ENCODE data around the gene PACRG.

PACRG gene

DNA sequence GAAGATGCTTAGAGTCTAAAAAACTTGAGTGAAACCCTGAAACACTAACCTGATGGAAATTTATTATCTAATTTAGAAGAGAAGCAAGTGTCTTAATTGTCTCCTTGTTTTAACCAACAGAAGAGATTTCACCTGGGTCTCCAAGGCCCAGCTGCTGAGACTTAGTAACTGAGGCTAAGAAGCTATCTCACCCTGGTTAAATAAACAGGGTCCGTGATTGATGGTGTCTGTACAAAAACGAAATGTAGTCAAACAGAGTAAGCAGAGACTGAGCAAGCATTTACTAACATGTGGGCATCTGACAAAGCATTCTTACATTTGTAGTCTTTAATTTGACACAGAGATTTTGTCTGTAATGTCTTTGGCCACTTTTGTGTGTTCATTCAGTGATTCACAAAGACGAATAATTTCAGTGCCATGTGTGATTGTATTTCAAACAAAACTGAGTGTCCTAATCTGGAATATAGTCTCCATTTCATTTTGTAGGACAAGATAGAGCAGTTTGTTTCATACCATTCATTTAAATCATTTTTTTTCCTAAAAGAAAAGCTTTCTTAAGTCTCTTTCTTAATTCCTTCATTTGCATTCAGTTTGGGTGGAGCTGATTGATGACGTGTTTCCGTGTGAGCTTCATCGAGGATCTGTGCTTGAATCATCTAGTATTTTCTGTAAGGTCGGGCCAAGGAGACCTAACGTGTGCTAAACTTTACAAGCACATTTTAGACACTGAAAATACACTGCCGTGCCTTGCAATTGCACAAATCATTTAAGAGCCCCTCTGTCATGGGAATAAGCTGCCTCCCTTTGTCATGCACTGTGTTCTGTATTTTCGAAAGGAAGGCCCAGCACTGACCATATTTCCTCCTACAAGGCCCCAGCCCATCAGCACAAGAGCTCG lies 516.2 kb downstream of the PACRG start:
- Histone ChIP-seq H3K27ac (ENCODE audit: low read length, poor library complexity, severe bottlenecking) (no peak overlapping the region), H3K23ac (ENCODE audit: low read length in 2 of 2) (no peak overlapping the region), H3K79me1 (replicated peaks; ENCODE audit: low read length, poor library complexity, severe bottlenecking) (no peaks in the 10 kb centered on the region), H3K9me3 (ENCODE audit: control insufficient read depth, low read length) (no peaks in the 10 kb centered on the region), H3K4me1 (ENCODE audit: control insufficient read depth, insufficient read depth, low read depth, low read length) (no peaks in the 10 kb centered on the region), H3K27me3 (ENCODE audit: control insufficient read depth in 1 of 2, insufficient read depth in 1 of 2, low read length in 2 of 2) (no peaks in the 10 kb centered on the region), H3K14ac (ENCODE audit: low read length in 2 of 2) (no peak overlapping the region), H2AFZ (ENCODE audit: low read depth, low read length) (no peak overlapping the region), H3K4ac (ENCODE audit: low read depth in 1 of 2, low read length in 2 of 2) (no peak overlapping the region), H4K91ac (ENCODE audit: low read length) (no peak overlapping the region), H2BK120ac (ENCODE audit: low read depth, low read length) (no peak overlapping the region), H2AK5ac (ENCODE audit: low read length, severe bottlenecking) (no peak overlapping the region), H2BK12ac (ENCODE audit: low read length in 2 of 2) (no peak overlapping the region), H2BK15ac (ENCODE audit: low read depth, poor library complexity, severe bottlenecking) (no peak overlapping the region), H3K4me2 (ENCODE audit: low read length, poor library complexity, severe bottlenecking) (no peak overlapping the region), H2BK5ac (ENCODE audit: low read depth, low read length, poor library complexity, severe bottlenecking) (no peak overlapping the region), H4K8ac (ENCODE audit: low read length) (no peak overlapping the region), H3K4me3 (ENCODE audit: insufficient read depth in 1 of 2, low read depth in 1 of 2, low read length in 2 of 2) (no peak overlapping the region), H3K36me3 (ENCODE audit: control insufficient read depth in 1 of 2, insufficient read depth in 2 of 2, low read depth in 1 of 2, low read length in 2 of 2) (no peaks in the 10 kb centered on the region), H3K18ac (ENCODE audit: low read depth in 1 of 2, low read length in 2 of 2) (no peak overlapping the region), H3K9ac (ENCODE audit: low read length) (peak overlapping the region; percentile 29)
- 73% methylated on average over 11 of the region's 11 CpGs for WGBS
- DNase-seq, result no peak

DNA sequence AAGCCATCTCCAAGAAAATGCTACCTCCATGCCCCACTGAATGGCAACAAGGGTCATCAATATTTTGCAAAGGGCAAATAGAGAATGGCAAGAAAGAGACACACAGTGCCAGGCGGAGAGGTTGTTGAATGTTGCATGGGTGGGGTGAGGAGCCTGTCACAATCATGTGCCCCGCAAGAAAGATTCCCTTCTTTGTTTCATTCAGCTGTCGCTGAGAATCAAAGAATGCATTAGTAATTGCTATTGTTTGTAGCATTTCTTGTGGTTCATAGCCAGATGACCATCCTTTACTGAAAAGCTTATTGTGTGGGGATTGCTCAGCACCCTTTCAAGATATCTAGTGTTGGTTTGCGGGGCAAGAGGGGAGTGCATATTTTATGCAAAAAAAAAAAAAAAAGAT lies 520.3 kb downstream of the PACRG start:
- Histone ChIP-seq H3K9ac (ENCODE audit: low read length) (no peak overlapping the region), H3K4me2 (ENCODE audit: low read length, poor library complexity, severe bottlenecking) (no peak overlapping the region), H3K27ac (ENCODE audit: low read length, poor library complexity, severe bottlenecking) (no peak overlapping the region), H2BK120ac (ENCODE audit: low read depth, low read length) (no peak overlapping the region), H3K36me3 (ENCODE audit: control insufficient read depth in 1 of 2, insufficient read depth in 2 of 2, low read depth in 1 of 2, low read length in 2 of 2) (no peaks in the 10 kb centered on the region), H2AK5ac (ENCODE audit: low read length, severe bottlenecking) (no peak overlapping the region), H3K4ac (ENCODE audit: low read depth in 1 of 2, low read length in 2 of 2) (no peak overlapping the region), H4K91ac (ENCODE audit: low read length) (no peak overlapping the region), H3K23ac (ENCODE audit: low read length in 2 of 2) (no peak overlapping the region), H3K79me1 (replicated peaks; ENCODE audit: low read length, poor library complexity, severe bottlenecking) (no peaks in the 10 kb centered on the region), H3K18ac (ENCODE audit: low read depth in 1 of 2, low read length in 2 of 2) (no peak overlapping the region), H2AFZ (ENCODE audit: low read depth, low read length) (no peak overlapping the region), H2BK12ac (ENCODE audit: low read length in 2 of 2) (no peak overlapping the region), H3K4me1 (ENCODE audit: control insufficient read depth, insufficient read depth, low read depth, low read length) (no peaks in the 10 kb centered on the region), H2BK5ac (ENCODE audit: low read depth, low read length, poor library complexity, severe bottlenecking) (no peak overlapping the region), H3K27me3 (ENCODE audit: control insufficient read depth in 1 of 2, insufficient read depth in 1 of 2, low read length in 2 of 2) (no peaks in the 10 kb centered on the region), H3K4me3 (ENCODE audit: insufficient read depth in 1 of 2, low read depth in 1 of 2, low read length in 2 of 2) (no peak overlapping the region), H3K9me3 (ENCODE audit: control insufficient read depth, low read length) (no peaks in the 10 kb centered on the region), H2BK15ac (ENCODE audit: low read depth, poor library complexity, severe bottlenecking) (no peak overlapping the region), H3K14ac (ENCODE audit: low read length in 2 of 2) (no peak overlapping the region), H4K8ac (ENCODE audit: low read length) (no peak overlapping the region)
- 93% methylated on average over 3 of the region's 4 CpGs for WGBS
- no peak for DNase-seq

DNA sequence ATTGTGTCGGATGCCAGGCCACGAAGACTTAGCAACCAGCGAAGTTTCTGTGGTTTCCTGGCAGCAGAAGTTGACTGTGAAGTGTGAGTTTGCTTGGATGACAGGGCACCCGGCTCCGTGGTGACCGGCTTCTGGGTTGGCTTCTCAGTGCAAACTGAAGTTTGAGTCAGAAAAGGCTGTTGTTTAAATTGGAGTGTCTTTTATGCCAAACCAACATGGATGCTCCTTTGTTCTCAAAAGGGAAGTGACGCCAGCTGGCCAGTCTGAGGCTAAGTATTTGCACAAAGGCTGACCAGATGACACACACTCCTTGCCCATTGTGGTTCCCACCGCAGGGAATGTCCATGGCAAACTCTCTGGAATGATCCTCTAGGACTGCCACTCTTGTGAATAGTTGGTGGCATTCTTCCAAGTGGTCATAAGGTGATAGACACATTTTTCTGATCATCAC lies 521.9 kb downstream of the PACRG start:
- Histone ChIP-seq H4K8ac (ENCODE audit: low read length) (no peak overlapping the region), H3K36me3 (ENCODE audit: control insufficient read depth in 1 of 2, insufficient read depth in 2 of 2, low read depth in 1 of 2, low read length in 2 of 2) (peaks cover 0 to 2% of the 10 kb centered on the region in 2 experiments), H3K4ac (ENCODE audit: low read depth in 1 of 2, low read length in 2 of 2) (no peak overlapping the region), H3K27ac (ENCODE audit: low read length, poor library complexity, severe bottlenecking) (no peak overlapping the region), H3K14ac (ENCODE audit: low read length in 2 of 2) (no peak overlapping the region), H3K4me1 (ENCODE audit: control insufficient read depth, insufficient read depth, low read depth, low read length) (no peaks in the 10 kb centered on the region), H2AK5ac (ENCODE audit: low read length, severe bottlenecking) (no peak overlapping the region), H3K23ac (ENCODE audit: low read length in 2 of 2) (no peak overlapping the region), H3K9me3 (ENCODE audit: control insufficient read depth, low read length) (no peaks in the 10 kb centered on the region), H4K91ac (ENCODE audit: low read length) (no peak overlapping the region), H3K4me3 (ENCODE audit: insufficient read depth in 1 of 2, low read depth in 1 of 2, low read length in 2 of 2) (no peak overlapping the region), H2BK5ac (ENCODE audit: low read depth, low read length, poor library complexity, severe bottlenecking) (no peak overlapping the region), H3K79me1 (replicated peaks; ENCODE audit: low read length, poor library complexity, severe bottlenecking) (no peaks in the 10 kb centered on the region), H3K18ac (ENCODE audit: low read depth in 1 of 2, low read length in 2 of 2) (no peak overlapping the region), H2BK15ac (ENCODE audit: low read depth, poor library complexity, severe bottlenecking) (no peak overlapping the region), H3K27me3 (ENCODE audit: control insufficient read depth in 1 of 2, insufficient read depth in 1 of 2, low read length in 2 of 2) (no peaks in the 10 kb centered on the region), H2BK12ac (ENCODE audit: low read length in 2 of 2) (no peak overlapping the region), H2BK120ac (ENCODE audit: low read depth, low read length) (no peak overlapping the region), H3K9ac (ENCODE audit: low read length) (no peak overlapping the region), H2AFZ (ENCODE audit: low read depth, low read length) (no peak overlapping the region), H3K4me2 (ENCODE audit: low read length, poor library complexity, severe bottlenecking) (no peak overlapping the region)
- DNase-seq, result no peak
- 89% methylated on average over 8 of the region's 8 CpGs for WGBS

DNA sequence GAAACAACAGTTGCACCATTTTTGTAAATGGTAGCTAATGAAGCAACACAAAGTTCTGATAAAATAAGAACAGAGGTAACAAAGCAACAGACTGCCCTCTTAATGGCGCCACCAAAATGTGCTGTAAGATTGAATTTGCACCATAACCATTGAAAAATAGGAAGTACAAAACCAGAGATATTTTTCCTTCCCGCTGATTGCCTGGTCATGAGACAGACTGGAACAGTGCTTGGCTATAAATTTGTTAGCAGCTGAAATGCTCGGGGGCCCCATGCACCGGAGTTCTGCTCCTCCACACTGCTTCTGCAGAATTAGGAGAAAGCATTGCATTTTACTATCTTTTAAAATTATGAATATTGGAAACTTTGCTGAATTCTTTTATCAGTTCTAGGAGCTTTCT lies 522.3 kb downstream of the PACRG start:
- Histone ChIP-seq H3K18ac (ENCODE audit: low read depth in 1 of 2, low read length in 2 of 2) (no peak overlapping the region), H3K23ac (ENCODE audit: low read length in 2 of 2) (no peak overlapping the region), H2BK5ac (ENCODE audit: low read depth, low read length, poor library complexity, severe bottlenecking) (no peak overlapping the region), H3K4me2 (ENCODE audit: low read length, poor library complexity, severe bottlenecking) (no peak overlapping the region), H3K4me1 (ENCODE audit: control insufficient read depth, insufficient read depth, low read depth, low read length) (no peaks in the 10 kb centered on the region), H3K27ac (ENCODE audit: low read length, poor library complexity, severe bottlenecking) (no peak overlapping the region), H2BK120ac (ENCODE audit: low read depth, low read length) (no peak overlapping the region), H2AK5ac (ENCODE audit: low read length, severe bottlenecking) (no peak overlapping the region), H4K91ac (ENCODE audit: low read length) (no peak overlapping the region), H3K9me3 (ENCODE audit: control insufficient read depth, low read length) (no peaks in the 10 kb centered on the region), H2BK15ac (ENCODE audit: low read depth, poor library complexity, severe bottlenecking) (no peak overlapping the region), H3K36me3 (ENCODE audit: control insufficient read depth in 1 of 2, insufficient read depth in 2 of 2, low read depth in 1 of 2, low read length in 2 of 2) (peaks cover 0 to 2% of the 10 kb centered on the region in 2 experiments), H2BK12ac (ENCODE audit: low read length in 2 of 2) (no peak overlapping the region), H4K8ac (ENCODE audit: low read length) (no peak overlapping the region), H3K4me3 (ENCODE audit: insufficient read depth in 1 of 2, low read depth in 1 of 2, low read length in 2 of 2) (no peak overlapping the region), H3K79me1 (replicated peaks; ENCODE audit: low read length, poor library complexity, severe bottlenecking) (no peaks in the 10 kb centered on the region), H3K4ac (ENCODE audit: low read depth in 1 of 2, low read length in 2 of 2) (no peak overlapping the region), H3K14ac (ENCODE audit: low read length in 2 of 2) (no peak overlapping the region), H2AFZ (ENCODE audit: low read depth, low read length) (no peak overlapping the region), H3K9ac (ENCODE audit: low read length) (no peak overlapping the region), H3K27me3 (ENCODE audit: control insufficient read depth in 1 of 2, insufficient read depth in 1 of 2, low read length in 2 of 2) (no peaks in the 10 kb centered on the region)
- no peak for DNase-seq
- 94% methylated on average over 2 of the region's 4 CpGs for WGBS
